NCI-H1694 treated with DMSO at 0.1 percent for 48 hours (cell line): ENCODE results near the gene PRELID3B.
"Not testable (repeated sequence)": the region's sequence is repeated elsewhere in the genome, so short reads cannot be mapped to it uniquely, and the experiment has no call there.

Source experiments
- DNase-seq: peaks from one replicate; lab custom pipeline; 2025; lab: John Stamatoyannopoulos, UW

Gene PRELID3B

DNA sequence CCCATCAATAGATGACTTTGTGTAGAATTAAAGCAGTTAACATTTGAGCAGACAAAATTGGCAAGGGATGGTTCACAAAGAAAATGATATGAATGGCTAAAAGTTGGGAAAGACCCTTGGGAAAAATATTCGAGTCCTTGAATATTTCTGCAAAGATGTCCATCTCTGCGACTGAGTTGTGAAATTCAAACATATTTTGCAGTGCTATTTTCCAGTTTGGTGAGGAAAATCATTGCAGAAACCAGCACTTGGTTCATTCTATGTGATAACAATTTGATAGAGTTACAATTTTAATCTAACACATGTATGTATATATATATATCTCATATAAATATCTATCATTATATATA, 6.1 kb upstream of the PRELID3B start:
- no peak for DNase-seq

DNA sequence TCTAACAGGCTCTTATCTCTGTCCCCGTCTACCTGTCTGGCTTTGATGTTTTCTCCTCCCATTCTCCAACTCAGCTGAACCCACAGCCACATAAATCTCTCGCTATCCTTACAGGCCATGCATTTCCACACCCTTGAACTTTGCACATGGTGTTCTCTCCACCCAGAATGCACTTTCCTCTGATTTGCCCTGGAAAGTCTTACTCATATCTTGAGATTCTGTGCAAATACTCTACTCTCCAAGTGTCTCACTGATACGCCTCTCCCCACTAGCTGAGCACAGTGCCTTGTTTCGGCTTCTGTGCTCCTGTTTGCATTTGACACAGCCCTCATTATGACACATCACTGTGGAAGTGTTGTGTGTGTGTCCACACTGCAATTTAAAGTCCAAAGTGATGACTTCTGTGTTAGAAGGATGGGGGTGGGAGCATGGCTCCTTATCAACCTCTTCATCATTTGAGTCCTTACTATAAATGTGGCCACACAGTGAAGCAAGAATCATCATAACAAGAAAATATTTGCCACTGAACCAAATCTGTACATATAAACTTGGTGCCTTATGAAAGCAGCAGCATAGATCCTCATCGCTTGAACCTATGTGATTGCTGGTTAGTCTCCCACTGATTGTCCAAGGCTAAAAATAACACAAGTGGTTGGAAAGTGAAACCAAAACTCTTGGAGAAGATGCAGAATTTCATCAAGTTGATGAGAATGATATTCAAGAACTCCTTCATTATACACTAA, 5.5 kb upstream of the PRELID3B start:
- DNase-seq = no peak

- DNase-seq = no peak
These were observed 4.3 kb upstream of the PRELID3B start for GRCh38 chr20:59046862-59047261.

DNA sequence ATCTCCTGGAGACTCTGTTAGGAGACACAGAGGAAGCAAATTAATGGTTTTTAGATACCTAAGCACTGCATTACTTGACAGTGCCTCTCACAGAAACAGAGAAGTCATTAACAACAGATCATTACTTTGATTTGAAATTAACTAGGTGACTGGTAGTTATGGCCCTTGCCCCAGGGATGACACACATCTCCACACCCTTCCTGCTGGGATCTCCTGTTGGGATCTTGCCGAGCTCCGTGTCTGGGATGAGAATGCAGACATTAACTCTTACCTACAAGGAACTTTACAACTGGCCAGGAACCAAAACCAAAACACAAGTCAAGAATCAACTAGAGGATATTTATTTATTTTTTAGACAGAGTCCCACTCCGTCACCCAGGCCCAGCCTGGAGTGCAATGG, 2.2 kb upstream of the PRELID3B start:
- no peak for DNase-seq

DNA sequence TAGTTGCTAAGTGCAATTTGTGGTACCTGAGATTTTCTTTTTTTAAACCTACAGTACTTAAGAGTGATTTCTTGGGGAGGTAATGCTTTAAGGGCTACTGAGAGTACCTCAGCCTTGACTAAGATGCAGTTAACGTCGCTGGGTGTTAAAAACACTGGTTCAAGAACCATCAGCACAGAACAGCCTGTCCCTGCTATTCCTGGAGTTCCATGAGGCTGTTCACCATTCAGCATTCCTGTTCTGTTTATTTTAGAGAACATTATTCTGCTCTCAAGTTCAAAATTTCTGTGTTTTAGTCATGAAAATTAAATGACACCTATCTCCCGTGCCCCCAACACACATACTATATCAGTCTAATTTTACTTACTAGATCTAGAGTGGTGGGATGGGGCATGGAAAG, 1.7 kb upstream of the PRELID3B start:
- no peak for DNase-seq

DNA sequence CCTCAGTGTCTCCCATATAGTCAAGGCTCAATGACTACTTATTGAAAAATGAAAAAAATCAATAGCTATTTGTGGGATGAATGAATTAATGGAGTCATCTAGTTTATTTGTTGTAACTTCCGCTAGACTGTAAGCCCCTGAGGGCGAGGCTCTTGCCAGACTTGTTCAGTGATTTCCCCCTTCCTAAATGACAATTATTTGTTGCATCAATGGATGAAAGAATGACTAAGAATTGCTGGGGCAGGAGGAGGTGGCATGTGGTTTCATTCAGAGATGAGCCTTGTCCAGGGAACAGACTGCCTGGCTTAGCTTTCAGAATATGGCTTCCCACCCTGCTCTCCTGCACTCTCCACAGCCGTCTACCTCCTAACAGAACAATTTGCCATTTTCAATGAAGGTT, 1.1 kb upstream of the PRELID3B start:
- DNase-seq = no peak

GRCh38 chr20:59042796-59043631, 428 bp upstream of the PRELID3B start:
- peak; percentile 75 for DNase-seq

DNA sequence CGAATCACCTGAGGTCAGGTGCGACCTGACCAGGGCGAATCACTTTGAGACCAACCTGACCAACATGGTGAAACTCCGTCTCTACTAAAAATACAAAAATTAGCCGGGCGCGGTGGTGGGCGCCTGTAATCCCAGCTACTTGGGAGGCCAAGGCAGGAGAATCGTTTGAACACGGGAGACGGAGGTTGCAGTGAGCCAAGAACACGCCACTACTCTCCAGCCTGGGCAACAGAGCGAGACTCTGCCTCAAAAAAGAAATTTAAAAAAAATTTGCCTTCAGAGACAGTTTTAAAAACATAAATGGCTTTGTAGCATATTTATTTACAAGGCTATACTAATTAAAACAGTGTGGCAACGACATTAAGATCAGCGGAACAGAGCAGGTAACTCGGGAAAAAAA, 1.1 kb downstream of the PRELID3B start:
- not testable (repeated sequence) for DNase-seq

DNA sequence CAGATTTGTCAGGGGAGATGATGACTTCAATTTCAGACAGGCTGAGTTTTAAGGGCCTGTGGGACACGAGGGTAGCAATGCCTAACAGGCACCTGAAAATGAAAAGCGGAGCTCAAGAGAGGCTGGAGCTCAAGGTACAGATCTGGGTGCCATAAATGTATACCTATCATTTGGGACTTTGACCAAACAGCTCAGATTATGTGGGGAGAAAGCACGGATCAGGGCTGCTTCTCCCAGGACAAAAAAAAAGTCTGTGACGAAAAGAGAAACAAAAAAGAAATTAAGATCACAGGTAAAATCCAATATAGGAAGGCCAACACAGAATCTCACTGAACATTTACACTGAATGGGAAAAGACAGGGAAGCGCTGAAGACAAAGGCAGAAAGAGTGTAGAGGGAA, 1.9 kb downstream of the PRELID3B start:
- DNase-seq = no peak

GRCh38 chr20:59039233-59039632, 3.4 kb downstream of the PRELID3B start:
- no peak for DNase-seq

DNA sequence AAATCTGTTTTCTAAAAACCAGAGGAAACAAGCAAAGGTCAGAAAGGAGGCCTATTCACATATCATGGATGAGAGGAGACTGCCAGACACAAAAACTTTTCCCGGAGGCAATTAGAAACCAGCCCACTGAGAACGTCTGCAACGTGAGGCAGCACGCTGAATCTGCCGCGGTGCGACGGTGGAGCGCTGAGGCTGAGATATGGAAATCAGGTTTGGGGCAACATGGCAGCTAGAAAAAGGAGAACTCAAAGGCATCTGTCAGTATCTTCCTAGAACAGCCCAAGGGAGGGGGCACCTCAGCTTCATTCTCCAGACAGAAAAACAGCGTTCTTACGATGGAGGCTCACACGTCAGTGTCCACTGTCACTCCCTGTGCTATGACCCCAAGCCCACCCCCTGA, 5.2 kb downstream of the PRELID3B start:
- DNase-seq = no peak

GRCh38 chr20:59035381-59035780, 7.2 kb downstream of the PRELID3B start:
- no peak for DNase-seq

GRCh38 chr20:59033616-59034165, 8.9 kb downstream of the PRELID3B start:
- DNase-seq = no peak

- DNase-seq = no peak
These were observed 9.5 kb downstream of the PRELID3B start for GRCh38 chr20:59033093-59033492.

GRCh38 chr20:59032713-59033059, 9.9 kb downstream of the PRELID3B start:
- DNase-seq = peak; percentile 57

- DNase-seq = peak; percentile 89
These were observed 10.4 kb downstream of the PRELID3B start, which contains the start of gene ATP5F1E for GRCh38 chr20:59032023-59032712. TSS of gene ATP5F1E (minus strand) at chr20:59032335. CDS start at chr20:59032251, 84 bp downstream.

DNA sequence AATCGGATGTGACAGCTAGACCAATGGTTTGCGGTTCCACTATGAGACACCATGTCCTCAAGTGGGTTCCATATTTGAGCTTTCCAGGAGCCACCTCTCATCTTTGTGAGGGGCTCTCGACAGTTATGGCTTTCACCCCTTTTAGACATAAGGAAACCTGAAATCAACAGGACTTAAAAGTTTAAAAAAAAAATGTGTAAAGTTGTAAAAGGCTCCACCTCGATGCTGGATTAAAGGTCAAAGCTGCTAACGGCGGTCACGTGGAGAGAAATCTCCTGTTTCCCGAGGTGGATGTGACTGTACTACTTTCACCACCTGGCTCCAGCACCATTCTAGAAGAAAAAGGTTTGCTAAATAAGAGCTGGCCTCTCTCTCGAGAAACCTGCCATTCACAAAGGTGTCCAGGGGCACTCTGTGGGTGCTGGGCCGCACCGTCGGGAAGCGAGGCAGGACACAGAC, 11.0 kb downstream of the PRELID3B start:
- no peak for DNase-seq

DNA sequence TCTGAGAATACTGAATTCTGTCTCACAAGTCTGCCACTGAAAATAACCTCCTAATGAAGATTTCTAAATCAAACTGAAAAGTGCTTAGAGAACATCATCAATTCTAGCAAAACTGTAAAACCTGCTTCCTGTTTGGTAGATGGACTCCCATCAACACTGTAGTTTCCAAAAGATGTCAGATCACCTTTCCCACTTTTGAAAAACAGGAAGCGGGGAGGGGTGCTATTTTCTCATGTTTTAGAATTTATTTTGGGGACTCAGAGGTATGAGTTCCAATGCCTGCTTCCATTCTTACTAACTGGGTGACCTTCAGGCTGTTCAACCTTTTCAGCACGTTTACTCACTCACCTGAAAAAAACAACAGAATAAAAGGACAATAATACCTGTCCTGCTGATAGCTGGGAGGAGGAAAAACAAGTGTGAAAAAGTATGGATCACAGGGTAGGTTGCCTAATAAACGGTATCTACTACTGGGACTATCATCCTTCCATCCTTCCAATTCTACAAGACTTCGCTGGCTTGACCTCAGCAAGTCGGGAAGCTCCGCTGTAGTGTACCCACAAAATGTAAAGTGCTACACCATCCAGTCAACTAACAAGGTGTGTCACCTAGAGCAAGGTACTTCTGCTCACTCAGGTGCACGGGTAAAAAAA, 11.5 kb downstream of the PRELID3B start:
- DNase-seq = no peak

DNA sequence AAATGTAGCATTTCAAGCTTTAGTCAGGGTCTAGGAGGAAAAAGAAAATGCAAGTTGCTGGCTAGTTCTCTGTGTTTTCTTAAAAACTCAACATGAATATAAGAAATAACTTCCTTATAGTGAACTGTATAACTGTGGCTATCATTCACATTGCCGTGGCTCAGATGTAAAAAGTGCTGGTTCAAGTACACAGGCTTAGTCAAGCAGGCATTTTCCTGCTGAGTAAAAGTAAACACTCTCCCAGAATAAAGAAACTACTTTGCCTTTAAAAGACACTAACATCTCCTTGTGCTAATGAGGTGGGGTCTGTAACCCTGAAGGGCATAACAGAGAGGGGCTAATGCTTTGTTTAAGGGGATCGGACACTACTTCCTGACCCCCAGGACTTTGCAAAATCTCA, 13.8 kb downstream of the PRELID3B start:
- DNase-seq = no peak

- no peak for DNase-seq
These were observed 14.8 kb downstream of the PRELID3B start for GRCh38 chr20:59027741-59028320.

GRCh38 chr20:59026904-59027740, 15.5 kb downstream of the PRELID3B start:
- DNase-seq = no peak
